GM18519 (cell line): ENCODE results near the gene STAB2.

ENCODE experiments used
- ATAC-seq: cut with Tn5 transposase; IDR thresholded peaks from one replicate; pipeline ENCODE4 v1.9.1; 2021; ENCODE audit warnings: mild to moderate bottlenecking, moderate library complexity; ENCODE audit not compliant: unreplicated experiment, low FRiP score

Gene STAB2

DNA sequence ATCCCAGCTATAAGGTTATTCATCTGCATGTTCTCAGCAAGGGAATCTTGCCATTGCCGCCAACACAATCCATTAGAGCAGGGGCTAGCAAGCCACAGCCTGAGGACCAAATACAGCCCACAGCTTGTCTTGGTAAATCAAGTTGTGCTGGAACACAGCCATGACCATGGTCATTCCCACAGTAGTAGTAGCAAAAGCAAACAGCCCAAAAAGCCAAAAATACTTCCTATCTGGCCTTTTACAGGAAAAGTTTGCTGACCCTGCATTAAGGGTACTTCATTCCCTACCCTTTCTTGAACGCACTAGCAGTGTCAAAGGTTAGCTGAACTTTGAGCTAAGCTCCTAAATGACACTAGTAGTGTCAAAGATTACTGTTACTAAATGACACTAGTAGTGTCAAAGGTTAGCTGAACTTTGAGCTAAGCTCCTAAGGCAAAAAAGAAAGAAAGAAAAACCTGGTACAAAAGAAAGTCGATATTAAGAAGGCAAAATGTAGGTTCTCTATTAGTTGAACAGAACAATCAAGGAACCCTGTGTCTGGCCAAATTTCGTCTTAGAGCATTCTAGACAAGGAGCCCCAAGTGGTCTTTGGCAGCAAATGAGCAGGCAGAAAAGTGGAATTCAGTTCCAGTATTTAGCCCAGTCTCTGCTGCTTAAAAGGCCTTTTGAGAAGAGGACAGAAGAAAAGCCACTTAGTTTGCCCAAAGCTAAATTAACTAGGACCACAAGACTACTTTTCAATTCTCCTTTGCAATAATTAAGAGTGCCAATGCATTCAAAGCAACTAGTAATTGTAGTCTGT lies 186.2 kb downstream of the STAB2 start:
- ATAC-seq: no peak

DNA sequence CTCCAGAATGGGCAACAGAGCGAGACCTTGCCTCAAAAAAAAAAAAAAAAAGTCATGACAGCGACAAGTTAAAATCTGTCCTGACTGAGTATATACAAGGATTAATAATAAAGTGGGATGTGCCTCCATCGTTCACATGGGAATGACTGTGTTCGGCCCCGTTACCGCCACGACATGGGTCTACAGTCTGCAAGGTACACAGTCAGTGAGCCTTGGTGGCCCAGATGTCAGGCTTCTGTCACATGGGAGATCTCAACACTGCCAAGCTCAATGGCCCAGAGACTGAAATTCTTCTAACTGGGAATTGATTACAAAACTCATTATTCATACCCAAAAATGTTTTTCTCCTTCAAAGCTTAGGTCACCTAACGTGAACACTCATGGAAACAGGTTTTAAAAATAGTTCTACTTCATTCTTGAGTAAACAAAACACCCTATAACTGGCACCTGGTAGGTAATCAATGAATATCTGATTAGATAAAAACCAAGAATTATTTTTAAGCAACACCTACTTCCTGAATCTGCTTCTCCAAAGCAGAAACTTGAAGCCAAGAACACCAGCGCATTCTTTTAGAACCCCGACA lies 188.0 kb downstream of the STAB2 start:
- no peak for ATAC-seq

DNA sequence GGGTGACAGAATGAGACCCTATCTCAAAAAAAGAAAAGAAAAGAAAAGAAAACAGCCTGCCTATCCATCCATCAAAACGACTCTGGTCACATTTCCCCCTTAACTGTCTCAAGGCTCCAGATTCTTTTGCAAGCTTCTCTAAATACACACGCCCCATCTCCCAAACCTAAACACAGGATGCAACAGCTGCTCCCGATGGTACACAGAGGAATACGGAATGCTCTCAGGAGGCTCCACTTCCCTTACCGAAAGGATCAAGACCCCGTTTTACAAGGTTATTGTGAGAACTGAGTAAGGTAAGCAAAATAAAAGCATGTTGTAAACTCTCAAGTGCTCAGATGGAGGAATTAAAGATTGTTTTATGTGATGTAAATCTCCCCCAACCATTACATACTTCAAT lies 191.7 kb downstream of the STAB2 start:
- ATAC-seq: no peak

DNA sequence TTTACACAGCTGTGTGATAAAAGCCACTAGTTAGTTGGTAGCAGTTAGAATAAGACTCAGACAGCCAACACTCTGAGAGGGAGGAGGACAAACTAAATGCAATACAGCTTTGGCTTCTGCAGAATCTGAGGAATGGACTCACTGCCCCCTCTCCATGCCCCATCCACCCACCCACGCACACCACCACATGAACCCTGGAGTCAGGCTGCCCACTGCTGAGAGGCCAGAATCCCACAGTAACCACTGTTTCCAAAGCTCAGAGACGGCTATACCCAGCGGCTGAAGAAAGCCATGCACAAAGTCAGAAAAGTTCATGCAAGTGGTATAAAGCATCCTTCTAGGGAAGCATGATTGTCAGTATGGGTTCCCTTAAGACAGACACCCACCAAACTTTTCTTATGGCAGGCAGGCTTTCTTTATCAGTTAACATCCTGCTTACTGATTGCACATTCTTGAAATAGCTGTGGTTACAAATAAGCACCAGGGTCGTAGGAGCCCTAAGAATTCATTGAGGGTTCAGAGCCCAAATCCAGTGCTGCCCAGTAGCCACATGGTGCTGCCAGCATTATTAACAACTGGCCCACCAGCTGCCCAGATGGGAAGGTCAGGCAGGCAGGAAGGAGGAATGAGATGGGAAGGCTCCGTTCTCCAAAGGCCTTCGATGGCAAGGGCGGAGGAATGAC lies 192.5 kb downstream of the STAB2 start:
- ATAC-seq: no peak

DNA sequence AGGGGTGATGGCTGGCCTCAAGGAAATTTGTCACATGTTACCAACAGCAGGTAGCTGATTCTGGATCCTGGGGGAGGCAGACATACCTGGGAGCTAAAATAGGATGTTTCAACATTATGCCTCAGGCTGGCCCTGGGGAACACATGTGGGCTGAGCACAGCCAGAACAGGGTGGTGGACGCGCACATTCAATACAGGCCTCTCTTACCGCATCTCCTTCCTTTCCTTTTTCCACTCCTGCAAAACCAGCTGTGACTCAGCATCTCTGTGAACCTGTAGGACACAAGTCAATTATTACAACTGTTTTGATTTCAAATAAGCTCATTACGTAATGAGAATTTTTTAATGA lies 193.0 kb downstream of the STAB2 start:
- ATAC-seq: no peak

DNA sequence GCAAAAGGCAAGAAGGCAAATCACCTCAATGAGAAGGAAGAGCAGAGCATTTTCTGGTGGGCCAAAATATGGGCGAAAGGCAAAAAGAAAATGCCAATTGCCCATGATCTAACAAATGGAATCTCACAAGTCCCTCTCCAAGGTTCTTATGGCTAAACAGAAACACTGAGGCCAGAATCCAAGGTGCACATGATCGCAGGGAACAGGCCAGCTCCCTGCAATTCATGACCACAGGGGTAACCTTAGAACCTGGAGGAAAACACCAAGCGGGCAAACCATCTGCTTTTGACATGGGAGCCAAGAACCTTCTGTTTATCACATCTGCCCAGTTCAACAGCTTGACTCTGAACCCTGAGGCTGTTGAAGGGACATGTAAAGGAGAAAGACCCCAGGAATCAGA lies 193.9 kb downstream of the STAB2 start:
- no peak for ATAC-seq

- no peak for ATAC-seq
These were observed 195.3 kb downstream of the STAB2 start for GRCh38 chr12:103782399-103782798.

GRCh38 chr12:103783744-103784664 lies 196.9 kb downstream of the STAB2 start:
- ATAC-seq: no peak

DNA sequence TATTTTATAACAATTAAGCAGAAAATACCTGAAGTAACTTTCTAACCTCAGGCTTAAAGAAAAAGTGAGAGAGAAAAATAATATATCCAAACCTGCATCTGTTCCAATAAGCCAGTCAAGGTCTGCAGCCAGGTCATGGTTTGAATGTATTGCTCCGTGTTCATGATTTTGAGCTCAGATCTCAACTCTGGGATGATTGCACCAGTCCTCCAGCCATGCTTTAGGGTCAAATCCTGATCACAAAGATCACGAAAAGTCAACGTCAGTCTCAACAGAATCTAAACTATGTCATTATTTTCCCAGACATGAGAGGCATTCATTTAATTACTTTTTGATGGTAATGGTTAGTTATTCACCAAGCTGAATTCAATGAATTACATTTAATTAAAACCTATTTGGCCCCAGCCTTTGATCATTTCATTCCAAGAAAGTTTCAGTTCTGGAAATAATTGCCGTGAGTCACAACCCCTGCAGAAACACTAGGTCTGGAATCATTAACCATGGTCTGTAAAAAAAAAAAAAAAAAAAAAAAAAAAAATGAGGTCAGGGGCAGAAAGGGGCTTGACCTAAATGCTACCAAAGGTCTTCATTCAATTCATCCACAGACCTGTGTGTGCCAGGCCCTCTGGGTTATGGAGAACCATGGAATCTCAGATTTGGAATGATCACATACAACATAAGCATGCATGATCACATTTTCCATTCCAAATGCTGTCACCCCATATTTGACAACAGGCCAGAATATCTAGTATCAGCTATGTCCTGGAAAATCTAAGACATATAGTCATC lies 198.4 kb downstream of the STAB2 start:
- ATAC-seq: no peak

DNA sequence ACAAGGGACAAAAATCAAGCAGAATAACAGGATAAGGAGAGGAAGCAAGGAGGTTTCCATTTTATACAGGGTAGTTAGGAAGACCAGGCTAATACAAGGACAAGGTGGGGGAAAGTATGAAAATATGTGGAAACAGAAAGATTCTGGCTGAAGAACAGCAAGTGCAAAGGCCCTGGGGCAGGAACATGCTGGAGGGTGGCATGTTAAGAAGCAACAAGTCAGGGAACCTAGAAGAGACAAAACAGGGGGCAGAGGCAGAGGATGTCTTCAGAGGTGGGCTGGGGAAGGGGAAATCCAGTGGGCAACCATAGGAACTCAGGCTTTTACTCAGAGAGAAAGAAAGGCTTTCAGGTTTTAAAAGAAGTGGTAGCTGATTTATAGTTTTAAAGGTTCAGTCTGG lies 199.1 kb downstream of the STAB2 start:
- no peak for ATAC-seq

GRCh38 chr12:103791350-103791920 lies 204.4 kb downstream of the STAB2 start:
- ATAC-seq: no peak

DNA sequence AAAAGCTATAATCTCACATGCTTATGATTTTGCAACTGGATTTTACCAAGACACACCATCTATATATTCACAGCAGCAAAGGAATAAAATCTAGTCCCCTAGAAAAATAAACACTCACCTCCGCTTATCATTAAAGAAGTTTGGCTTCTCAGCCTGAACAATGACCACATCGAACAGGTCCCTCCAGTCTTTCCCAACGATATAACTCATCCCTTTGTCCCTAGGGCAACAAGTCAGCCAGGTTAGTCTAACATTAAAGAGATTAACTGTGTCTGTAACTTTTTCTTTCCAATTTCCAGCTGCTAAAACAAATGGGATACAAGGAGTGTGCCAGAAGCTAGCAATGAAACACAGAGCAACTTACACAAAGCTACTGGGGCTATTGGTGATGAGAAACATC lies 206.0 kb downstream of the STAB2 start:
- no peak for ATAC-seq

GRCh38 chr12:103793512-103794045 lies 206.5 kb downstream of the STAB2 start:
- no peak for ATAC-seq

GRCh38 chr12:103794309-103795213 lies 207.5 kb downstream of the STAB2 start:
- ATAC-seq: no peak

DNA sequence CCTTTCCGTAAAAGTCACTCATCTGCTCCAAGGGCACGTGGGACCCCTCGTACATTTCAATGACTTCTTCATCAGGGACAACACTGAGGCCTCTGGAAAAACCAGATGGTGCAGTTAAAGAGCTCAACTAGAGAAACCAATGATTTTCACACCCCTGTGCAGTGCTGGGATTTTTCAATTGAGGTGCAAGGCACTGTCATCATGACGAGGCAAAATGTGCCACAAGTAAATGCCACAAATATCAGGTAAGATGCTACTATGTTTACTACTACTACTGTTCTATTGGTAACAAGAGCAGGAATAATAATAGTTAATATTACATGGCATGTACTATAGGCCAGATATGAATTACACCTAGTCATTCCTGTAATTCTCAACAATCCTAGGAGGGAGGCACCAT lies 211.5 kb downstream of the STAB2 start:
- no peak for ATAC-seq

DNA sequence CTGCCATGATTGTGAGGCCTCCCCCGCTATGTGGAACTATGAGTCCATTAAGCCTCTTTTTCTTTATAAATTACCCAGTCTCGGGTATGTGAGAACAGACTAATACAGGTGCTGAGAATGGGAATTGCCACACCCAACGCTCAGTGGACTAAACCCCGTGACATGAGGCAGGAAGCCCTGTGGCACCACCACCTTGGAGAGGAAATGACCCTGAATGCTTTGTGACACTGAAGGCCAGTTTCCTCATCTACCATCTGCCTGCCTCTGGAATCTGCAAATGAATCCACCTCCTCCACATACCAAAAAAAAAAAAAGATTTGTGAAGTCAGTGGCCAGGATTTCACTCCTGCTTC lies 212.4 kb downstream of the STAB2 start:
- ATAC-seq: no peak

GRCh38 chr12:103799857-103800771 lies 213.0 kb downstream of the STAB2 start:
- ATAC-seq: no peak
